HCT116 (cell line): Measurements from ENCODE around the gene RASAL2. TPM values are rescaled to one million over a fixed set of nuclear protein-coding genes. Genes with fewer than 3 reads are reported as not detected.

Experiments
- ATAC-seq: fragments of 200-7000 bp; cut with Tn5 transposase; 2 replicates; pipeline ENCODE4 v1.9.1; 2020; ENCODE audit warnings: mild to moderate bottlenecking, moderate library complexity
- BruUV-seq: library from RNA; stranded (reverse); fragments of 400-500 nt; replicated peaks from 2 replicates; lab custom pipeline; 2021; lab: Mats Ljungman, UMichigan
- CTCF ChIA-PET: fragments of 300-600 bp; sonication (Branson Sonifier 250); formaldehyde crosslinking; loops from one replicate; lab custom pipeline; 2021; ENCODE audit warnings: antibody characterized with exemption; lab: Charles Lee
- POLR2A ChIA-PET: fragments of 300-600, 350-600 bp; sonication (Branson Sonifier 250); formaldehyde crosslinking; loops from one replicate; lab custom pipeline; 2021; ENCODE audit warnings: antibody characterized with exemption; lab: Charles Lee
- RAD21 ChIA-PET, 2 experiments: fragments of 300-600 bp; sonication (Branson Sonifier 250); formaldehyde crosslinking; loops; one replicate each; lab custom pipeline; 2023; ENCODE audit warnings: low total read pairs in 2 of 2; ENCODE audit not compliant: uncharacterized antibody in 2 of 2, unreplicated experiment in 2 of 2, low non-redundant PET in 1 of 2; lab: Charles Lee
- DNase-seq: peaks from one replicate; pipeline ENCODE4 v3.0.0-alpha.2; 2010; ENCODE audit warnings: low read depth, low spot score
- H2AFZ ChIP-seq: fragments of 200-600 bp; shearing (Covaris generic), sonication (generic); 2 replicates; pipeline ENCODE4 v1.6.1; 2017; ENCODE audit warnings: low read depth, mixed run types, mixed read lengths, antibody characterized with exemption, low read length; ENCODE audit not compliant: poor library complexity, severe bottlenecking
- H3K27ac ChIP-seq: 2 replicates; pipeline ENCODE4 v1.5.1; 2012; ENCODE audit warnings: low read depth, low read length
- H3K27me3 ChIP-seq: fragments of 200-600 bp; sonication (generic); 2 replicates; pipeline ENCODE4 v1.6.1; 2016; ENCODE audit warnings: mixed run types, low read length, mixed read lengths; ENCODE audit not compliant: insufficient read depth
- H3K36me3 ChIP-seq, 2 experiments: fragments of 200-500 bp in 1 of 2; fragments of 200-600 bp in 1 of 2; sonication (Bioruptor generic) in 1 of 2; sonication (generic) in 1 of 2; 2 replicates each; pipeline versions ENCODE4 v1.5.1 to v1.6.1; 2014 to 2016; ENCODE audit warnings: low read length in 2 of 2, inconsistent platforms in 1 of 2, mixed read lengths in 1 of 2, mixed run types in 1 of 2; ENCODE audit not compliant: insufficient read depth in 2 of 2, control insufficient read depth in 1 of 2
- H3K4me1 ChIP-seq, 2 experiments: fragments of 200-600 bp in 1 of 2; sonication (generic) in 1 of 2; 2 replicates each; pipeline versions ENCODE4 v1.5.1 to v1.6.1; 2012 to 2017; ENCODE audit warnings: low read length in 2 of 2, inconsistent platforms in 1 of 2, mild to moderate bottlenecking in 1 of 2, mixed read lengths in 1 of 2, mixed run types in 1 of 2, moderate library complexity in 1 of 2; ENCODE audit not compliant: insufficient read depth in 2 of 2, control insufficient read depth in 1 of 2
- H3K4me2 ChIP-seq: fragments of 200-600 bp; sonication (generic); 2 replicates; pipeline ENCODE4 v1.6.1; 2017; ENCODE audit warnings: mixed run types, low read length, mixed read lengths
- H3K4me3 ChIP-seq, 2 experiments: fragments of 200-600 bp in 1 of 2; sonication (generic) in 1 of 2; replicated peaks in 1 of 2; 2 replicates each; pipeline ENCODE4 v1.5.1; 2011 to 2016; ENCODE audit warnings: low read length in 2 of 2, control low read depth in 1 of 2, low read depth in 1 of 2, mild to moderate bottlenecking in 1 of 2, mixed read lengths in 1 of 2, mixed run types in 1 of 2
- H3K79me2 ChIP-seq: fragments of 200-600 bp; sonication (generic); 2 replicates; pipeline ENCODE4 v1.6.1; 2017; ENCODE audit warnings: mild to moderate bottlenecking, mixed run types, low read length, moderate library complexity, mixed read lengths; ENCODE audit not compliant: insufficient read depth
- H3K9ac ChIP-seq: fragments of 200-600 bp; sonication (generic); 2 replicates; pipeline ENCODE4 v1.6.1; 2016; ENCODE audit warnings: low read length, mixed read lengths
- H3K9me2 ChIP-seq: fragments of 200-600 bp; sonication (generic), shearing (Covaris generic); 2 replicates; pipeline ENCODE4 v1.6.1; 2017; ENCODE audit warnings: mixed run types, mild to moderate bottlenecking, moderate library complexity; ENCODE audit not compliant: insufficient read depth
- H3K9me3 ChIP-seq, 2 experiments: fragments of 200-500 bp in 1 of 2; fragments of 200-600 bp in 1 of 2; sonication (Bioruptor generic) in 1 of 2; sonication (generic) in 1 of 2; 2 replicates each; pipeline ENCODE4 v1.6.1; 2014 to 2017; ENCODE audit warnings: low read length in 2 of 2, mixed read lengths in 2 of 2, inconsistent platforms in 1 of 2, low read depth in 1 of 2, mild to moderate bottlenecking in 1 of 2, mixed run types in 1 of 2, moderate library complexity in 1 of 2; ENCODE audit not compliant: control insufficient read depth in 1 of 2, insufficient read depth in 1 of 2
- H4K20me1 ChIP-seq: fragments of 200-600 bp; sonication (generic), shearing (Covaris generic); 2 replicates; pipeline ENCODE4 v1.6.1; 2017; ENCODE audit warnings: mixed run types, mild to moderate bottlenecking, moderate library complexity; ENCODE audit not compliant: insufficient read depth
- ATF3 ChIP-seq: IDR thresholded peaks from 2 replicates; pipeline ENCODE4 v1.6.1; 2012
- CBX3 ChIP-seq: IDR thresholded peaks from 2 replicates; pipeline ENCODE4 v1.6.1; 2012; ENCODE audit warnings: low read depth
- EZH2 ChIP-seq: fragments of 200-600 bp; sonication (generic); IDR thresholded peaks from 2 replicates; pipeline ENCODE4 v1.6.1; 2017; ENCODE audit warnings: antibody characterized with exemption, mixed run types
- POLR2AphosphoS5 ChIP-seq: IDR thresholded peaks from 2 replicates; pipeline ENCODE4 v1.6.1; 2011; ENCODE audit warnings: mild to moderate bottlenecking, low read depth, low read length, moderate library complexity
- RAD21 ChIP-seq: IDR thresholded peaks from 2 replicates; pipeline ENCODE4 v1.6.1; 2012; ENCODE audit warnings: low read depth, mild to moderate bottlenecking
- REST ChIP-seq: IDR thresholded peaks from 2 replicates; pipeline ENCODE4 v1.6.1; 2012; ENCODE audit warnings: low read depth
- SIN3A ChIP-seq: IDR thresholded peaks from 2 replicates; pipeline ENCODE4 v1.6.1; 2012; ENCODE audit warnings: low read depth
- SP1 ChIP-seq: IDR thresholded peaks from 2 replicates; pipeline ENCODE4 v1.6.1; 2012; ENCODE audit warnings: low read depth
- SRF ChIP-seq: IDR thresholded peaks from 2 replicates; pipeline ENCODE4 v1.6.1; 2012; ENCODE audit warnings: low read depth
- intact Hi-C: fragments of 100-400 bp; cut with micrococcal nuclease; formaldehyde crosslinking; loops from 2 replicates; pipeline ENCODE4 v1.10.0; 2022
- total RNA-seq: library from RNA; stranded (reverse); gene quantifications from one replicate; pipeline ENCODE4 v1.2.1, GENCODE V29; 2021; ENCODE audit not compliant: unreplicated experiment

Gene RASAL2
- total RNA-seq, 1 experiment from 2014 or later = 11.7 TPM

- Histone ChIP-seq H3K4me2 (no peak overlapping the region), H3K9me3 (no peaks in the 10 kb centered on the region), H3K36me3 (no peaks in the 10 kb centered on the region), H3K4me1 (peaks cover 0 to 9% of the 10 kb centered on the region in 2 experiments; a peak in 2 of 4 replicates)
- ATAC-seq = no peak
- intact Hi-C loops = no loop called here
- no peak for TF ChIP-seq ATF3
- TF ChIP-seq CBX3 = no peak
- no peak for TF ChIP-seq POLR2AphosphoS5
- TF ChIP-seq SIN3A = no peak
- TF ChIP-seq RAD21 = no peak
- TF ChIP-seq EZH2 = no peak
- no peak for TF ChIP-seq REST
- no peak for TF ChIP-seq SP1
- no peak for TF ChIP-seq SRF
- TF ChIP-seq, all 23 proteins: peak for 0
- no peak overlapping the region for H2AFZ ChIP-seq
- no peaks in the 10 kb centered on the region for H4K20me1 ChIP-seq
- no peak for DNase-seq
- ChIA-PET CTCF (no interaction called here), RAD21 (no interaction called here), POLR2A (no interaction called here)
- no peak overlapping the region for H3K27ac ChIP-seq
- no peaks in the 10 kb centered on the region for H3K9me2 ChIP-seq
- H3K79me2 ChIP-seq = no peaks in the 10 kb centered on the region
- no peak overlapping the region for H3K4me3 ChIP-seq
- H3K27me3 ChIP-seq = no peaks in the 10 kb centered on the region
- no peak overlapping the region for H3K9ac ChIP-seq
- no TSS peak for BruUV-seq
Measured at GRCh38 chr1:178374016-178374415, 280.1 kb downstream of the RASAL2 start.
